Gastroesophageal sphincter (tissue), 3 donors: ENCODE data around the gene UVSSA.

ENCODE experiments used
- CTCF ChIP-seq, 4 experiments: fragments of 200-600 bp in 2 of 4; fragments of 450-650 bp in 2 of 4; sonication (generic) in 1 of 4; IDR thresholded peaks; one replicate each; pipeline ENCODE4 v1.5.1; 2017 to 2019; ENCODE audit warnings: antibody characterized with exemption in 4 of 4, mild to moderate bottlenecking in 2 of 4, moderate library complexity in 2 of 4
- POLR2A ChIP-seq, 2 donors: fragments of 450-650 bp; IDR thresholded peaks; one replicate each; pipeline ENCODE4 v1.6.1; 2017; ENCODE audit warnings: antibody characterized with exemption in 2 of 2, mild to moderate bottlenecking in 2 of 2, moderate library complexity in 1 of 2

GRCh38 chr4:1406394-1406980 is 59.5 kb downstream of the UVSSA start, which contains the start of gene NKX1-1:
- no peak for TF ChIP-seq CTCF (IDR thresholded peaks at IDR 0.05)
- TF ChIP-seq POLR2A (IDR thresholded peaks at IDR 0.05), result no peak
